T-helper 1 cell (primary cell): ENCODE data around the gene APMAP.

Experiments
- DNase-seq, 5 donors: peaks; one replicate each; pipeline ENCODE4 v3.0.0-alpha.2; 2012 to 2020

Gene APMAP

DNA sequence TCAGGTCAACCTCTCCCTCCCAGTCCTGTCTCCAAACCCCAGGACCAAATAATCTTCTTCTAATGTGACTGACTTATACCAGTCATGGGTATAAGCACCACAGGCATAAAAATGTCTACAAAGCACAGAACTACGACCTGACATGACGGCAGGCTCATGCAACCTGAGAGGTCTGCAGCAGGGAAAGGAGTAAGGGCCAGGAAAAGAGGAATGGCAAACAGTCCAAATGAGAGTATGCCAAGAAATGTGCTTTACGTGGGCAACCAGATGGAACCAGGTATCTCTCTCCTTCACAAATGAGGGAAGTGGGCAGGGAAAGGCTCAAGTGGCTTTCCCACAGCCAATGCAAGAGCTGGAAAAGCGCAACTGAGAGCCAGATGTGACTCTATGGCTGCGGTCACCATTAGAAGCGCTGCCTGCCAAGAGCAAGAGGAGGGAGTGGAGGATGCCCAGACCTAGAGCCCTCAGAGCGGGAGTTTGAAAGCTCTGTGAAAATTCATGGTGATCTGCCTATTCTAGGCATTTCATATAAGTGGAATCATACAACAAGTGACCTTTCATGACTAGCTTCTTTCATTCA lies 6.0 kb downstream of the APMAP start:
- DNase-seq, result no peak

DNA sequence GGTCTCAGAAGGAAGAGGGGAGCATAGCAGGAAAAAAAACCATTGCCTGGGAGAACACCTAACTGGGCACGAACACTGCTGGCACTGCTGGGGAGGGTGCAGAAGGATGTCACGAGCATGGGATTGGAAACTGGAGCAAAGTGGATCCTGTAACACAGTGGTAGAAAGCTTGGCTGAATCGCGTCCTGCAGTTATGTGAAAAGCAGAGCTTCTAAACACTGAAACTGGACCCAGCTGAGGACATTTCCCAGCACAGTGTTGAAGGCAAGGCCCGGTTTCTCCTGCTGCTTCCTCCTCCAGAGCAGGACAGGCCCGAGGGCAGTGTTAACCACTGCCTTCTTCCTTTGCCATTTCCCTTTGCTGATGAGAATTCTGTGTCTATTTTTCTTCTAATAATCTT lies 6.7 kb downstream of the APMAP start:
- DNase-seq, result no peak

DNA sequence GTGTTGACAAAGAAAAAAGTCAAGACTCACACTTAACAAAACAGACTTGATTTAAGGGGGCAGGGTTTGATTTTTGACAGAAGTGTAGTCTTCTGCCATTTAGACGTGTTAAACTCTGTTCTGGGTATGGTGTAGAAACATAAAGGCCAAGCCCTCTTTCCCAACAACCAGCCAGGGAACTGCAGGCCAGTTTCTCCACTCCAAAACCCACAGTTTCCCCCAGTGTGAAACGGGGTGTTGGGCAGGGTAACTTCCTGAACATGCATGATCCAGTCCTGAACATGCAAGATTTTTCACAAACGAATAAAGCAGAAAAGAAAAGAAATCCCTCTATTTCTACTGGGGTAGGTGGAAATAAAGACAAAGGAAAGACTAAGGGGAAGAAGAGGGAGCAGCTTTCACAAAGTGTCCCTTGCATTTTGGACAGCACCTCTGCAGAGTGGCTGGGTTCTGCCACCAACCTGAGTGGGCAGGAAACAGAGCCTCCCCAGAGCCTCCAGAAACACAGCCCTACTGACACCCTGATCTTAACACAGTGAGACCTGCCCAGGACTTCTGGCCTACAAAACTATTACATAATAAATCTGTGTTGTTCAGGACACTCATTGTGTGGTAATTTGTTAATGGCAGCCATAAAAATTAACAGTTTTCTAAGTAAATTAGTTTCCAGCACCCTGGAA lies 7.5 kb downstream of the APMAP start:
- no peak for DNase-seq

DNA sequence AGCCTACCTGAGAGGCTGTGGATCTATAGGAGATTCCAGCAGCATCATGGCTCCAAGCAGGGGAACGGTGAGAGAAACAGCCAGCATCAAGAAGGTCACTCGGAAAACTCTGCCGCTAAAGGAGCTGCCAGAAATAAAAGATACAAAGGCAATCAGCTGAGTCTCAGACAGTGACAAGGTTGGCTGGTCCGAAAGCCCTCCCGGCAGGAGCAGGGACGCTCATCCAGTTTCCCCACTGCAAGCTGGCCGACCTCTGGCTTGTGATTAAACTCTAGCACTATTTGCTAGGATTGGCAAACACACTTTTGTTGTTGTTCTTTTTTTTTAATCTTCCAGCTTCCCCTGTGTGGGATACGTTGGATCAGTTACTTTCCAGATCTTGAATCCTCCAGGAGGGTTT lies 8.7 kb downstream of the APMAP start:
- no peak for DNase-seq

DNA sequence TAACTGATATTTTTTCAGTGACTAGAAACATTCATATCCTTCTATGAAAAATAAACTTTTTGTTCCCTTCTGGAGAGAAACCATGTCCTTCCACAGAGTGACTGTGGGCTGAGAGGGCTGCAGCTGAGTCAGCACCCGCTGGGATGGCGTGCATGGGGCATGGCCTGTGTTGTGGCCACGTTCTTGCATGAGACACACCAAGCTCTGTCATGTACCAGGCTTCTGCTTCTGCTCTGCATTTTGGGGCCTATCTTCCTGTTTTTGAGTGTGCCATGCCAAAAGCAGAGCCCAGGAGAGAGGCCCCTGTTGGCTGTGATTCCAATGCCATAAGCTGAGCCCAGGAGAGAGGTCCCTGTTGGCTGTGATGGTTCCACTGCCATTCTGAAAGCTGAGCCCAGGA lies 10.8 kb downstream of the APMAP start:
- no peak for DNase-seq

DNA sequence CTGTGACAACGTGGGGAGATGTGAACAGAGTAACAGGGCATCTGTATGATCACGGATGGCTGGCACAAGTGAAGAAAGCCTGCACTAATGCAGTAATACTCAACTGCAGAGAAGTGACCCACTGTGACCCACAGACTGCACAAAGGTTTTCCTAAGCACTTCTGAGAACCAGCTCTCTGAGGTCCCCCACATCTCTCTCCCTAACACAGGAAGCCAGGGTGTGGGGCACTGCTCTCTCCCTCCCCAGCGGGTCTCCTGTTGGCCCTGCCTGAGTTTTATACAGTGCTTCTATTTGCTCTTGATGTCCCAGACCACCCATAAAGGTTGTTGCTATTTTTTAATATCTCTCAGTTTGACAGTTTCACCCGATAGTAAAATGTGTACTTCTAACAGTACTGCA lies 11.3 kb downstream of the APMAP start:
- DNase-seq, result no peak

DNA sequence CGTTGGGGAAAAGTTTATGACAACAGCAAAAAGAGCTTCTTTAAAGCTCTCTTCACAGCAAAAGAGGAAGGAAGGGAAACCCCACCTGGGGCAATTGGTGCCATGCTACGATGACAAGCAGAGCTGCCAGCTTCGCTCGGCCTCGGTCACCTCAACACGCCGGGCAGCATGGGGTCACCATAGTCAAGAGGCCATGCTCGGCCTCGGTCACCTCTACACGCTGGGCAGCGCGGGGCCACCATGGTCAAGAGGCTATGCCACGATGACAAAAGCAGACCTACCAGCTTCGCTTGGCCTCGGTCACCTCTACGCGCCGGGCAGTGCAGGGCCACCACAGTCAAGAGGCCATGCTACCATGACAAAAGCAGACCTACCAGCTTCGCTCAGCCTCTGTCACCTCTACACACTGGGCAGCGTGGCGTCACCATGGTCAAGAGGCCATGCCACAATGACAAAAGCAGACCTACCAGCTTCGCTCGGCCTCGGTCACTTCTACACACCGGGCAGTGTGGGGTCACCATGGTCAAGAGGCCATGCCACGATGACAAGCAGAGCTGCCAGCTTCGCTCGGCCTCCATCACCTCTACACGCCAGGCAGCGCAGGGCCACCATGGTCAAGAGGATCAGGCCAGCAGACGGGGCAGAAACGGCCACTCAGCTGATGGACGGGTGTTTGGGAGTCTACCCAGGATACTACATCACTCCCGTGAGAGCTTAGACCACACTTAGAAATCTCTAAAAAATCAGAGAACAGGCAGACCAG lies 12.1 kb downstream of the APMAP start:
- no peak for DNase-seq

DNA sequence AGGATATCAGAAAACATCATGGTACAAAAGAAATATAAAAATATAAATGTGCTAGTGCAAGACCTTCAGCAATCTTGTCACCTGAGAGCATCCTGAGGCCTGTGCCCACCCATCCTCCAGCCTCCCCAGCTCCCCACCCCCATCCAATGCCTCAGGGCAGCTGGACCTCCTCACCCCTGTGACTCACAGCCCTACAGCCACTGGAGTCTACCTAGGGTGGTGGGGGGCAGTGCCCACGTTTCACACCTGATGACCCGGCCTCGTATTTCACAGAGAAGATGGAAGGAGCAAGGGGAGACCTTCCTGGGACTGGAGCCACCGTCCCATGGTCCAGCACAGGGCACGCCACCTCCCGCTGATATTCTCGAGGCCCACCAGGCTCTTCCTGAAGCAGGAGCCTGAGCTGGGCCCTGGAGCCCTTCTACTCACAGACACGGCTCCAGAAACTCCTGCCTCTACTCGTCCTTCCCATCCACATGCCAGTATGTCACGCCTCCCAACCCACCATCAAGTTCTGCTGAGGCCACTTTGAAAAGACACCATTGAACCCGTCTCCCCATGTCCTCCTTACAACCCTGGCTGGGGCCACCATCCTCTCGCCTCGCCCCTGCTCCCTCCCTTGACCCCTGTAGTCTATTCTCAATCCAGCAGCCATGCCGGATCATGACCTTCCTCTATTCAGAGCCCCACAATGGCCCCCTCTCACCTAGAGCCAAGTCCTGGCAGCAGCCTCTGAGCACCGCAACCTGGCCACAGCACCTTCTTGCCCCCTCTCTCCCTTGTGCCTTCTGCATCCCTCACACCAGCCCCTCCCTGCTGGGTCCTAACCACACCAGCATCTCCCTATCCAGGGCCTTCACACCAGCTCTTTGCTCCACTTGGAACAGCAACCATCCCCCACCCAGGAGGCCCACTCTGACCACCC lies 13.3 kb downstream of the APMAP start:
- no peak for DNase-seq

DNA sequence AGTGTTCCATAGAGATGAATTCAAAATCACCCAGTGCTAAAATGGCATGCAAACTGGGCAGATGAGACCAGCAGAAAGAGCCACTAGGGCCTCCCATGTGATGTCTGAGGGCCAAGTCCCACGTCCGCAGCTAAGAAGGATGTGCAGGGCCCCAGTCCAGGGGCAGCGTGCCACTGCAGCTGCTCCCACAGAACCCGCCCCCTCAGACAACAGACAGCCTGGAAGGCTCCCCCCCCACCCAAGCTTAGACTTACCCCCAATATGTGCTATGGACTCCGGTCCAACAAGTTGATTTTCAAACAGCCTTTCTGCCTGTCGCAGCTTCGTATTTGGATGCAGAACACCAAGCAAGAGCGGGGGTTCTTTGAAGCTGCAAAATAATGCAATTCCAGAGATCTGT lies 14.0 kb downstream of the APMAP start:
- no peak for DNase-seq

DNA sequence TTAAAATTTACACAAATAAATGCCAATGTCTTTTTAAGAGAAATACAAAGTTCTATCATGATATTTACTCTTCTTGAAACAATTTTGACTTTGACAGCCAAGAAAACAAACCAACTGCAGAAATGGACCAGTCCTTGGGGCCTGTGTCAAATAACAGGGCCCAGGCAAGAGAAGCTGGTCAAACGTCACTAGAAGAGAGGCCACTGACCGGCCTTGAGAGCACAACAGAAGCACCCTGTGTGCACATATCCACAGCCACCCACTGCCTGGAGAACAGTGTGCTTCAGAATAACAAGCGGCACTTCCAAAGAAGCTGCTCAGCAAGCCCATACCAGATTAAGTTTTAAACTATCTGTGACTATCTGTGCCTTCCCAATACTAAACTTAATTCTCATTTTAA lies 14.8 kb downstream of the APMAP start:
- DNase-seq, result no peak

DNA sequence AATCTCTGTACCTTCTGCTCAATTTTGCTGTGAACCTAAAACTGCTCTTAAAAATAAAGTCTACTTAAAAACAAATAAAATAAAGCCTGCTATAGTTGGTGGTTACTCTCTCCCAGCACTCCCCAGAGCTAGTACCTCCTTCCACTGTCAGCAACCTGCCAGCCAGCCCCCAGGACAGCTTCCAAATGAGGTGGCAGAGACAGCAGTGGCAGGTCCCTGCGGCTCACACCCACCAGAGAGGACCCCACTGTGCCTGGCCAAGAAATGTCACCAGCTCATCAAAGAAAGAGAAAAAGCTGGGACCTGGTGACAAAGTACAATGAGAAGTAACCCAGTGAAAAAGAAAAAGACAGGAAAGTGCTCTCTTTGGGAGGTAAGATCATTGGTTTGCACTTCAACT lies 15.2 kb downstream of the APMAP start:
- no peak for DNase-seq

DNA sequence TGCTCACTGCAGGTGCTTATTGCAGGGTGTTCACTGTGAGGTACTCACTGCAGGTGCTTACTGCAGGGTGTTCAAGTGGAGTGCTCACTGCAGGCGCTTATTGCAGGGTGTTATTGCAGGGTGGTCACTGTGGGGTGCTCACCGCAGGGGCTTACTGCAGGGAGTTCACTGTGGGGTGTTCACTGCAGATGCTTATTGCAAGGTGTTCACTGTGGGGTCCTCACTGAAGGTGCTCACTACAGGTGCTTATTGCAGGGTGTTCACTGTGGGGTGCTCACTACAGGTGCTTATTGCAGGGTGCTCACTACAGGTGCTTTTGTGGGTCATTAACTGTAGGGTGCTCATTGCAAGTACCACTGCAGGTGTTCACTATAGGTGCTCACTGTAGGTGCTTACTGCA lies 20.2 kb downstream of the APMAP start:
- DNase-seq, result no peak

DNA sequence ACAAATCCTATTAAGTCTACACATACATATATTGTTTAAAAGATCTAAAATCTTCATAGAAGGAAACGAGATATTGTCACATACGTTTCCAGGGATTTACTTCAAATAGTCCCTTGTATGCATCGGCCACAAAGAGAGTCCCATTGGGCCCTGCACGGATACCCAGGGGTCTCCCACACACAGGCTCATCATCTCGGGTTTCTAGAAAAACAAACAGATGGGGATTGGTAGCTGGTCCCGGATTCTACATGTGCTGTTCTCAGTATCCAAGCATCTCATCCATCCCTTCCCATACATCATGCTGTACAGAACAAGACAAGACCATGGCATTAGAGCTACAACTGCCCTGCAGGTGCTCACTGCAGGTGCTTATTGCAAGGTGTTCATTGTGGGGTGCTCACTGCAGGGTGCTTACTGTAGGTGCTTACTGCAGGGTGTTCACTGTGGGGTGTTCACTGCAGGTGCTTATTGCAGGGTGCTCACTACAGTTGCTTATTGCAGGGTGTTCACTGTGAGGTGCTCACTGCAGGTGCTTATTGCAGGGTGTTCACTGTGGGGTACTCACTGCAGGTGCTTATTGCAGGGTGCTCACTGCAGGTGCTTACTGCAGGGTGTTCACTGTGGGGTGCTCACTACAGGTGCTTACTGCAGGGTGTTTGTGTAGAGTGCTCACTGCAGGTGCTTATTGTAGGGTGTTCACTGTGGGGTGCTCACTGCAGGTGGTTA lies 21.0 kb downstream of the APMAP start:
- no peak for DNase-seq

DNA sequence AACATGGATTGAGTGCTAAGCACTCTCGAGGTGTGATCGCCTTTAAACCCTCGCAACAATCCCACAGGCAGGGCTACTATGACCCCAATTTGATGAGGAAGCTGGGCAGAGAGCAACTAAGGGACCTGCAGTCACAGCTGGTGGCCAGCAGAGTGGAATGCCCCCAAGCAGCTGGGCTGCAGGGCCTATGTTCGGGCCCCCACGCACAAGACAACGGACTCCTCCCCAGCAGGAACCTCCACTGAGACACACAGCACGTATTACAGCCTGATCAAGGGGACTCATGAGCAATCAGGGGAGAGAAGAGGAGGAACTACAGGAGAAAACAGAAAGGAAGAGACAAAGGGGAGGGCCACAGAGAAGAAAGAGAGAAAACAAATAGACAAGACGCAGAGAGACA lies 21.8 kb downstream of the APMAP start:
- DNase-seq, result no peak

DNA sequence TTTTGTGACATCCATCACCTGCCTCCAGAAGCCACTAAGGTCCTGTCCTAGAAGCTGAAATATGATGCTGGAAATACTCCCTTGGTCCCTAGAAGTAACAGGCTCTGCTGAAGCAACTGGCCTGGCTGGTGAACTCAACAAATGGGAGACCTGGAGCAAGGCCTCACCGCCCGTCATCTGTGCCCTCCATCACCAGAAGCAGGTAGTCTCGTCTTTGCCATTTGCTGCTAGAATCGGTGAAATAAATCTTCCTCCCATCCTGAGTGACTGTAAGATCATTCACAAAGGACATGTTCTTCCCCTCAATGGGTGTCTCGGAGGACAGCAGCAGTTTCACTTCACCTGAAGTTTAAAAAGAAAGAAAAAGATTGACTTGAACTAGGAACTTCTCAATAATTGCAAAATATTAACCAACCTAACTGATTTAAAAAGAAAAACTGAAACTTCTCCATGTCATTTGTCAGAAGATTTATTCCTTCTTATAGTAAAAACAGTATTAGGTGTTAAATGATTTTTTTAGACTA lies 22.5 kb downstream of the APMAP start:
- no peak for DNase-seq

DNA sequence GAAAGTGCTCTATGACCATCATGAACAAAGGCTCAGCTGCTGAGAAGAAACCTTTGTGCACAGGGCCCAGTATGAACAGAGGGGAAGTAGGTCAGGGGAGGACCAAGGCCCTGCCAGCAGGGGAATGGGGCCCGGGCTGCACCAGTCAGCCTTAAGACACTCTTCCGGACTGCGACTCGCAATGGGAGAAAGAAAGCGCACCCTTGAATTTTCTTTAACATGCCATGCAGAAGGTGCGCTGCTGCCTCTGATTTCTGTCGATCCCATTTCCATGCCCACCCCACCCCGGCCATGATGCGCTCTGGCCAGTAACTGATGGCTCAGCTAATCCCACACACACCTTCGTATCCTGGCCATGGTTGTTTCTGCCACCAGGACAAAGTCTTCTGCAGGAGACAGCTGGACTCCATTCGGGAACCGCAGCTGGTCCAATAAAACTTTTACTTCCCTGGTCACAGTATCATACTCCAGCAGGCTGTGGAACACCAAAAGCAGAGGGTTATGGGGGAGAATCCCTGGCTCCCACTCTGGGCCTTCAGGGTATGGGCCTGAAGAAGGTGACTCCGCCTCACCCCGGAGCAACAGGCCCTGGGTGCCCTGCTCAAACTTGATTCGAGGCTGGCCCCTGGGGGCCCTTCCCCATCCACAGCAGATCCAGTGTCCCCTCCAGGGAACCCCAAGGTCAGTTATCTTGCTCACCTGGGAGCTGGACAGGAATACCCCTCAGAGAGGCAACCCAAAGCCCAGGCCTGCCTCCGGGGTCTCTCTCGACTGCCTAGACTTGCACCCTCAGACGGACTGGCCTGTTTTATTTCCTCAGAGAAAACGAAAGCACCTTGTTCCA lies 23.1 kb downstream of the APMAP start:
- DNase-seq, result no peak

DNA sequence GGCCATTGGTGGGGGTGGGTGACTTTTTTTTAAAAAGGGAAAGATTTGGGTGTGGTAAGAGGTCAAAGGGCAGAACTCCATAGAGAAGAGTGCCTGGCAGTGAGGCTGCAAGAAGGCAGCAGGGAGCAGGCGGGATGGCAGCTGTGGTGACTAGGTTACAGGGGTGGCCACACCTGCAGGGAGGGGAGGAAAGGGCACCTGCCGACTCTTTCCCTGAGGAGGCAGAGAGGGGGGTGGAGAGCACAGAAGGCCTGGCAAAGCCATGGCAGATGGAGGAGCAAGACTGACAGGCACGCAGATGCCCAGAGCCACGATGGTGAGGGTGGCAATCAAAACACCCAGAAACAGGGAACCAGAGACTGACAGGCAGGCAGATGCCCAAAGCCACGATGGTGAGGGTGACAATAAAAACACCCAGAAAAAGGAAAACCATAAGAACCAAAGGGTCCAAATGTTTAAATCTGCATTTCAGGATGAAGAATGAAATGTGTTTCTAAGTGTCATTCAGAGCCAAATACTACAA lies 24.2 kb downstream of the APMAP start:
- DNase-seq, result no peak

DNA sequence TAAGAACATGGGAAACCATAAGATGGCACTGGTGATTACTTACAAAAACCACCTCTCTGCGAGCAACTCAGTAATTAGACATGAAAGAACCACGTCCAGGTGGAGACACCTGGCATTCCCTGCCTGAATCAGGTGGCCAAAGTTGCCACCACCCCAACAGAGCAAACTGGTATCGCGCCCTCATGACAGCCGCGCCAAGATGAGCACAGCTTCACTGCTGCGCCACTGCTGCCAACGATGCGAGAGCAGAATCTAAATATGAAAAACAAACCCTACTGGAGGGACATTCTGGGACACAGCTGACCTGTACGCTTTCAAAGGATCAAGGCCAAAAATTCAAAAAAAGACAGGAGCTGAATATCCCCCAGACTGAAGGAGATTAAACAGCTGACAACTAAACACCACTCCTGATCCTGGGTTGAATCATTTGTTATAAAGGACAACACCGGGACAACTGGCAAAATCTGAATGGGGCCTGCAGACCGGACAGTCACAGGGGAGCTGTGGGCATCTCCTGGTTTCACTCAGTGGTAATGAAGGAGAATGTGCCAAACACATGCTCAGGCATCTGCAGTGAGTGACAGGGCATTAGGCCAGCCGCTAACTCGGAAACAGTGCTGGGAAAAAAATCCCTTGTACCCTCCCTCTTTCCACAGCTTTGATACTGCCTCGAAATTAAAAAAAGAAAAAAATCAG lies 26.1 kb downstream of the APMAP start:
- DNase-seq, result no peak

DNA sequence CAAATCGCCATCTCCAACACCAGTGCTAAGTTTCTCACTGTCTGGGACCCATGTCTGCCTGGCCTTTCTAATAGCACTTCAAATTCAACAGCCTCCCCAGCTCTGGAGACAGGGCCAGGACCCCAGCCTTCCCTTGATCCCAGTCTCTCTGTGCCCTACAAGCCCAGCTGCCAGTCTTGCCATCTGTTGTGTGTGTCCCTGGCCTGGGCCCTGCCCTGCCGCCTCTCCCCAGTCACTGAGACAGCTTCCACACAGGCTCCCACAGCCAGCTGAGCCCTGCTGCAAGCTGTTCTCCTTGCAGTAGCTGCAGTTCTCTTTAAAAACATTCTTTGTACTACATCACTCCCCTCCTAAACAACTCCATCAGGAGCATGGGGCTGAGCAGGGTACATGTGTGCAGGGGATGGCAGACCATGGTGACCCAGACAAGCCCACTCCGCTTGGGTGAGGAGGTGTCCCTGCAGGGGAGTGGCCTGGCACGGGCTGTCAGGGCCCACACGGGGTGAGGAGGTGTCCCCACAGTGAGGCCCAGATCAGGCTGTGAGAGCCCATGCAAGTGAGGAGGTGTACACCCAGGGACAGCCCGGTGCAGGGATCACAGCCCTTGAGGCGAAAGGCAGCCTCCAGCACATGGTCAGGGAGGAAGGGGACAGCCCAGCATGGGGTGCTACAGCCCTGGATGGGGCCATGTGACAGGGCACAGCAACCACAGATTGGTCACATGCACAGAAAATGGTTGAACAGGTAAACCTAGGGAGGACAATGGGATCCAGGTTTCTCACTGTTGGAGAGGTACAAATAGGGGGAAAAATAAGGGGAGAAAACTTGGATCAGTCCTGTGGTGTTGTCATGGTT lies 27.3 kb downstream of the APMAP start:
- DNase-seq, result no peak

DNA sequence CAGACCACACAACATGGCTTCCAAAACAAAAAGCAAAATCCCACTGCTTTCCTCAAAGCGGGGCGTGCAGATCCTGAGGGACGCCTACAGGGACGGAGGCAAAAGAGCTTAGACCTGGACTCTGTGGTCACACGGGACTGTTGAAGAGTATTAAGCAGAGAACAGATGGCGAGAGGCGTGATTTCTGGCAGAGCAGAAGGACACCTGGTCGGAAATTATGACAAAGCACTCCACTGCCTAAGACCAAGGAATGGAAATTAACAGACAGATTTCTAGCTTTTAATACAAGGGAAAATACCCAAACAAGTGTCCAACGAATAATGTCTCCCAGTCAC lies 28.1 kb downstream of the APMAP start:
- no peak for DNase-seq
